ACC112 (cell line): Measurements from ENCODE around the gene AIFM1.

ENCODE experiments used
- H2AFZ ChIP-seq: fragments of 200-600 bp; sonication (generic); one replicate; pipeline ENCODE4 v1.6.0; 2017; ENCODE audit warnings: antibody characterized with exemption, low read length; ENCODE audit not compliant: unreplicated experiment
- H3K27ac ChIP-seq: fragments of 200-600 bp; sonication (generic); 2 replicates; pipeline ENCODE4 v1.5.1; 2014; ENCODE audit warnings: low read depth, mild to moderate bottlenecking, antibody characterized with exemption, low read length, moderate library complexity
- H3K27me3 ChIP-seq: fragments of 200-600 bp; sonication (generic); 2 replicates; pipeline ENCODE4 v1.6.1; 2014; ENCODE audit warnings: mild to moderate bottlenecking, antibody characterized with exemption, low read length, moderate library complexity, mixed read lengths; ENCODE audit not compliant: insufficient read depth
- H3K36me3 ChIP-seq: fragments of 200-600 bp; sonication (generic); 2 replicates; pipeline ENCODE4 v1.6.1; 2016; ENCODE audit warnings: mild to moderate bottlenecking, antibody characterized with exemption, low read length, moderate library complexity, mixed read lengths; ENCODE audit not compliant: insufficient read depth
- H3K4me1 ChIP-seq: fragments of 200-600 bp; sonication (generic); one replicate; pipeline ENCODE4 v1.6.1; 2016; ENCODE audit warnings: low read length, mixed read lengths; ENCODE audit not compliant: insufficient read depth, unreplicated experiment, control insufficient read depth
- H3K4me3 ChIP-seq: fragments of 200-600 bp; sonication (generic); 2 replicates; pipeline ENCODE4 v1.5.1; 2014; ENCODE audit warnings: mild to moderate bottlenecking, low read depth, low read length
- H3K79me2 ChIP-seq: fragments of 200-600 bp; sonication (generic); one replicate; pipeline ENCODE4 v1.6.0; 2016; ENCODE audit warnings: low read length; ENCODE audit not compliant: control insufficient read depth, unreplicated experiment, insufficient read depth

The AIFM1 gene

GRCh38 chrX:130080791-130081367 lies 84.8 kb downstream of the AIFM1 start:
- H3K79me2 ChIP-seq: peaks cover 17% of the 10 kb centered on the region
- H3K27ac ChIP-seq: 0 out of 2 replicates have a peak overlapping the region, but pooled peaks have one; percentile 63
- no peaks in the 10 kb centered on the region for H3K27me3 ChIP-seq
- no peaks in the 10 kb centered on the region for H3K36me3 ChIP-seq
- peaks cover 26% of the 10 kb centered on the region for H3K4me1 ChIP-seq
- no peak overlapping the region for H3K4me3 ChIP-seq
- no peak overlapping the region for H2AFZ ChIP-seq

- Histone ChIP-seq H3K36me3 (no peaks in the 10 kb centered on the region), H3K27ac (no peak overlapping the region), H3K4me1 (peaks cover 21% of the 10 kb centered on the region), H2AFZ (no peak overlapping the region), H3K79me2 (peaks cover 16% of the 10 kb centered on the region), H3K4me3 (no peak overlapping the region), H3K27me3 (no peaks in the 10 kb centered on the region)
These were observed 85.7 kb downstream of the AIFM1 start for GRCh38 chrX:130079824-130080406.
